DOHH2 (cell line): ENCODE results near the gene IL20RB.

Experiments
- H3F3A ChIP-seq: fragments of 200-600 bp; sonication (generic), shearing (Covaris generic); 2 replicates; pipeline ENCODE4 v1.6.0; 2016; ENCODE audit warnings: antibody characterized with exemption, mild to moderate bottlenecking; ENCODE audit not compliant: control insufficient read depth, insufficient read depth
- H3K27ac ChIP-seq: fragments of 200-600 bp; sonication (generic); 2 replicates; pipeline ENCODE4 v1.5.1; 2014; ENCODE audit warnings: low read depth, mild to moderate bottlenecking, low read length, moderate library complexity
- H3K27me3 ChIP-seq: fragments of 200-600 bp; sonication (generic); 2 replicates; pipeline ENCODE4 v1.6.1; 2014; ENCODE audit warnings: mild to moderate bottlenecking, low read length, mixed read lengths; ENCODE audit not compliant: control insufficient read depth
- H3K36me3 ChIP-seq: fragments of 200-600 bp; sonication (generic); 2 replicates; pipeline ENCODE4 v1.6.1; 2014; ENCODE audit warnings: mild to moderate bottlenecking, low read length, moderate library complexity, mixed read lengths; ENCODE audit not compliant: control insufficient read depth
- H3K4me1 ChIP-seq: fragments of 200-600 bp; sonication (generic); 2 replicates; pipeline ENCODE4 v1.6.1; 2014; ENCODE audit warnings: mild to moderate bottlenecking, low read length, mixed read lengths; ENCODE audit not compliant: control insufficient read depth
- H3K4me2 ChIP-seq: fragments of 200-600 bp; sonication (generic); 2 replicates; pipeline ENCODE4 v1.6.0; 2014; ENCODE audit warnings: mild to moderate bottlenecking, low read length, moderate library complexity
- H3K4me3 ChIP-seq: fragments of 200-600 bp; sonication (generic); 2 replicates; pipeline ENCODE4 v1.5.1; 2014; ENCODE audit warnings: mild to moderate bottlenecking, low read length, mixed read lengths
- H3K79me2 ChIP-seq: fragments of 200-600 bp; sonication (generic); 2 replicates; pipeline ENCODE4 v1.6.1; 2014; ENCODE audit warnings: mild to moderate bottlenecking, low read length, mixed read lengths; ENCODE audit not compliant: control insufficient read depth
- H3K9me2 ChIP-seq: fragments of 200-600 bp; sonication (generic); replicated peaks from 2 replicates; pipeline ENCODE4 v1.6.1; 2014; ENCODE audit warnings: mild to moderate bottlenecking, low read length, mixed read lengths; ENCODE audit not compliant: control insufficient read depth
- H3K9me3 ChIP-seq: fragments of 200-600 bp; sonication (generic); 2 replicates; pipeline ENCODE4 v1.6.1; 2014; ENCODE audit warnings: antibody characterized with exemption, low read length, mixed read lengths; ENCODE audit not compliant: control insufficient read depth, insufficient read depth
- H4K20me1 ChIP-seq: fragments of 200-600 bp; sonication (generic); 2 replicates; pipeline ENCODE4 v1.6.0; 2014; ENCODE audit warnings: low read depth, mild to moderate bottlenecking, antibody characterized with exemption, low read length, moderate library complexity; ENCODE audit not compliant: control insufficient read depth, insufficient read depth
- EZH2phosphoT487 ChIP-seq: fragments of 200-600 bp; sonication (generic); IDR thresholded peaks from 2 replicates; pipeline ENCODE4 v1.6.1; 2017; ENCODE audit warnings: borderline replicate concordance, mild to moderate bottlenecking, antibody characterized with exemption, low read length, moderate library complexity, mixed read lengths
- TF ChIP-seq, protein P1 (sequence below): fragments of 200-600 bp; sonication (generic); IDR thresholded peaks from one replicate; pipeline ENCODE4 v1.5.1; 2014; ENCODE audit warnings: antibody characterized with exemption, mild to moderate bottlenecking, low read depth, low read length; ENCODE audit not compliant: poor library complexity, severe bottlenecking

The IL20RB gene

DNA sequence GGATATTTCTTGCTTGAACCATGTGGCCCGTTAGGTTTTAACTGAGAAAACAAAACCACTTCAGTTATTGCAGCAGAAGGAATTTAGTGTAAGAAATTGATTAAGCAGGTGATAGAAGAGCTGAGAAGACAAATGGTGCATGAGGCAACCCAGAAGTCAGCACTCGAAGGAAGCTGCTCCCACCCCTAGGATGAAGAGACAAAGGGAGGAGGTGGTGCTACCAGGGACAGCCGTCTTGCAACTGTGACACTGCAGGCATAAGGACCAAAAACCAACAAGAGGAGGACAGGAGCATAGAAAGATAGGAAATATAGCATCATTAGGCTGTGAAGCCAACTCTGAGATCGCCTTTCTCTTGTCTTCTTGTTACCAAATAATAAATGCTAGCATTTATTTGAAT is 89.0 kb downstream of the IL20RB start:
- Histone ChIP-seq H3K27ac (no peak overlapping the region), H3K4me3 (no peak overlapping the region), H3K4me2 (no peak overlapping the region), H3K36me3 (no peaks in the 10 kb centered on the region), H3K9me2 (no peaks in the 10 kb centered on the region), H3K79me2 (no peaks in the 10 kb centered on the region), H3K4me1 (no peaks in the 10 kb centered on the region), H3F3A (no peaks in the 10 kb centered on the region), H3K9me3 (no peaks in the 10 kb centered on the region), H4K20me1 (no peaks in the 10 kb centered on the region), H3K27me3 (peaks cover 23% of the 10 kb centered on the region)
- TF ChIP-seq, protein P1, sequence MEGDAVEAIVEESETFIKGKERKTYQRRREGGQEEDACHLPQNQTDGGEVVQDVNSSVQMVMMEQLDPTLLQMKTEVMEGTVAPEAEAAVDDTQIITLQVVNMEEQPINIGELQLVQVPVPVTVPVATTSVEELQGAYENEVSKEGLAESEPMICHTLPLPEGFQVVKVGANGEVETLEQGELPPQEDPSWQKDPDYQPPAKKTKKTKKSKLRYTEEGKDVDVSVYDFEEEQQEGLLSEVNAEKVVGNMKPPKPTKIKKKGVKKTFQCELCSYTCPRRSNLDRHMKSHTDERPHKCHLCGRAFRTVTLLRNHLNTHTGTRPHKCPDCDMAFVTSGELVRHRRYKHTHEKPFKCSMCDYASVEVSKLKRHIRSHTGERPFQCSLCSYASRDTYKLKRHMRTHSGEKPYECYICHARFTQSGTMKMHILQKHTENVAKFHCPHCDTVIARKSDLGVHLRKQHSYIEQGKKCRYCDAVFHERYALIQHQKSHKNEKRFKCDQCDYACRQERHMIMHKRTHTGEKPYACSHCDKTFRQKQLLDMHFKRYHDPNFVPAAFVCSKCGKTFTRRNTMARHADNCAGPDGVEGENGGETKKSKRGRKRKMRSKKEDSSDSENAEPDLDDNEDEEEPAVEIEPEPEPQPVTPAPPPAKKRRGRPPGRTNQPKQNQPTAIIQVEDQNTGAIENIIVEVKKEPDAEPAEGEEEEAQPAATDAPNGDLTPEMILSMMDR = no peak
- no peak for TF ChIP-seq EZH2phosphoT487

DNA sequence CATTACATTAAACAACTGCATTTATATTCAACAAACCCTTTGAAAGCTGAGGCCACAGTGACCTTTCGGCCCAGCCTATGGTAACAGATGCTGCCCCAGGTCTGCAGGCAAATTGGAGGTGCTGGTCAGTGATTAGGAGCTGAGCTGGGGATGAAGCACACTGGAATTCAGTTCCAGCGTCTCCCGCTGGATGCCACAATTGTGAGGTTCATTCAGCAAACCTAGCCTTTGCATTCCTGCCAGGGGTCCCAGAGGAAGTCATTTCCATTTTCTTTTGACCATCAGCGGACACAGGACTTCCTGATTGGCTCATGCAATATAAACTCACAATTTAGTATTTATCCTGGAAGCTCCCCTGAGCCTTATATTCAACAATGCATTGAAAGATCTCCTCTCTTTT is 89.5 kb downstream of the IL20RB start:
- Histone ChIP-seq H3K4me2 (no peak overlapping the region), H3K4me1 (no peaks in the 10 kb centered on the region), H3K36me3 (no peaks in the 10 kb centered on the region), H4K20me1 (no peaks in the 10 kb centered on the region), H3F3A (no peaks in the 10 kb centered on the region), H3K4me3 (no peak overlapping the region), H3K9me3 (no peaks in the 10 kb centered on the region), H3K27ac (no peak overlapping the region), H3K27me3 (peaks cover 22% of the 10 kb centered on the region), H3K9me2 (no peaks in the 10 kb centered on the region), H3K79me2 (no peaks in the 10 kb centered on the region)
- TF ChIP-seq, protein P1 = no peak
- no peak for TF ChIP-seq EZH2phosphoT487

DNA sequence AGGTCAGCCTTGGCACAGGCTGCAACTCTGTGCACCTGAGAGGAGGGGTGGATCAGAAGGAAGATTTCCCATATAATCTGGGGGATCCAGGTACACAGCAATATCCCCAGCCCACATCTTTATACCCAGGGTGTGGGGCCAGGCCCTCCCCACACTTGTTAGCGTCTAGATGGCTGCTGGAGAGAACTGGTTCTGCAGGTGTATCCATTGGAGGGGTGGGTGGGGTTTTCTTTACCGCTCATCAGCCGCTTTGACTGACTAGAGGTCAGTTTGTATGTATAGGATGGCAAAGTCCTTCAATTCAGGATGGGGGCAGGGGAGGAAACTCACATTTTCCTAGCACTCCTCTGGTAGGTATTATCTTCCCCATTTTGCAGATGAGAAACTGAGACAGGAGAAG is 92.5 kb downstream of the IL20RB start:
- Histone ChIP-seq H3K36me3 (no peaks in the 10 kb centered on the region), H3K9me3 (no peaks in the 10 kb centered on the region), H3K4me2 (no peak overlapping the region), H3F3A (no peaks in the 10 kb centered on the region), H3K79me2 (no peaks in the 10 kb centered on the region), H3K4me1 (no peaks in the 10 kb centered on the region), H3K9me2 (no peaks in the 10 kb centered on the region), H4K20me1 (no peaks in the 10 kb centered on the region), H3K4me3 (no peak overlapping the region), H3K27ac (no peak overlapping the region), H3K27me3 (peaks cover 16% of the 10 kb centered on the region)
- TF ChIP-seq, protein P1 = no peak

DNA sequence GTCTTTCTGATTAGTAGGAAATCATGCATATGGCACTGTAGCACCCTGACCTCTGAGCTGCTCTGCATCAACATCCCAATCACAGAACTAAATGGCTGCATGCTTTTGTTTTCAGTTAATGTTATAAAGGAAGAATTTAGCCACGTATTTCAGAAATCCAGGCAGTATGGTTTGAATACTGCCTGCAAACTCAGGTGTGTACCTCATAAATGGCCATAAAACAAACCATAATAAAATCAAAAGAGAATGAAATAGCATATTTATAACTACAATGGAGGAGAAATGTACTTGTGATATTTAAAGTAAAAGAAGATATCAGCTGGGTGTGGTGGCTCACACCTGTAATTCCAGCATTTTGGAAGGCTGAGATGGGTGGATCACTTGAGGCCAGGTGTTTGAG is 94.5 kb downstream of the IL20RB start:
- peaks cover 6% of the 10 kb centered on the region; the same call in 1 of the 2 replicates for H3K27me3 ChIP-seq
- no peaks in the 10 kb centered on the region for H4K20me1 ChIP-seq
- H3F3A ChIP-seq = no peaks in the 10 kb centered on the region
- no peak overlapping the region for H3K4me3 ChIP-seq
- H3K27ac ChIP-seq = no peak overlapping the region
- no peaks in the 10 kb centered on the region for H3K79me2 ChIP-seq
- H3K4me2 ChIP-seq = no peak overlapping the region
- no peaks in the 10 kb centered on the region for H3K9me3 ChIP-seq
- no peaks in the 10 kb centered on the region for H3K4me1 ChIP-seq
- H3K36me3 ChIP-seq = no peaks in the 10 kb centered on the region
- H3K9me2 ChIP-seq = no peaks in the 10 kb centered on the region
- TF ChIP-seq, protein P1 = no peak
- no peak for TF ChIP-seq EZH2phosphoT487
